H7 (cell line): Measurements from ENCODE around the gene NDE1. TPM values are rescaled to one million over a fixed set of nuclear protein-coding genes. Genes with fewer than 3 reads are reported as not detected.
"Not testable (repeated sequence)": the region's sequence is repeated elsewhere in the genome, so short reads cannot be mapped to it uniquely, and the experiment has no call there.

Experiments used
- DNase-seq: peaks from one replicate; pipeline ENCODE4 v3.0.0; 2012
- H3K27me3 ChIP-seq: 2 replicates; pipeline ENCODE4 v1.6.0; 2011; ENCODE audit warnings: mild to moderate bottlenecking, low read length; ENCODE audit not compliant: control insufficient read depth, insufficient read depth
- H3K36me3 ChIP-seq: replicated peaks from 2 replicates; pipeline ENCODE4 v1.5.1; 2011; ENCODE audit warnings: low read length; ENCODE audit not compliant: control insufficient read depth, insufficient read depth
- H3K4me3 ChIP-seq: 2 replicates; pipeline ENCODE4 v1.5.1; 2011; ENCODE audit warnings: low read depth, mild to moderate bottlenecking, control low read depth, low read length, moderate library complexity; ENCODE audit not compliant: insufficient read depth
- total RNA-seq: library from RNA; depleted of rRNA; stranded (reverse); fragments of >200 nt; shearing (Covaris generic); gene quantifications from 2 replicates; pipeline ENCODE4 v1.2.3, GENCODE V29; 2014

NDE1 gene
- total RNA-seq, 1 experiment from 2014 or later = 34.5 TPM

GRCh38 chr16:15714393-15715172 lies 64.5 kb downstream of the NDE1 start:
- no peaks in the 10 kb centered on the region for H3K27me3 ChIP-seq
- no peak overlapping the region for H3K4me3 ChIP-seq
- H3K36me3 ChIP-seq = 0 out of 2 replicates have a peak, but pooled peaks cover 1% of the 10 kb centered on the region
- peak; percentile 63 for DNase-seq

- Histone ChIP-seq H3K27me3 (no peaks in the 10 kb centered on the region), H3K36me3 (0 out of 2 replicates have a peak, but pooled peaks cover 1% of the 10 kb centered on the region), H3K4me3 (no peak overlapping the region)
- no peak for DNase-seq
Observed at GRCh38 chr16:15715221-15715620, 65.2 kb downstream of the NDE1 start.

GRCh38 chr16:15716694-15717447 lies 66.8 kb downstream of the NDE1 start:
- DNase-seq = no peak
- Histone ChIP-seq H3K4me3 (no peak overlapping the region), H3K36me3 (0 out of 2 replicates have a peak, but pooled peaks cover 1% of the 10 kb centered on the region), H3K27me3 (no peaks in the 10 kb centered on the region)

- DNase-seq = no peak
Observed at GRCh38 chr16:15721018-15721417, 71.0 kb downstream of the NDE1 start.

GRCh38 chr16:15723808-15724207 lies 73.8 kb downstream of the NDE1 start:
- H3K36me3 ChIP-seq = peaks cover 6% of the 10 kb centered on the region
- H3K27me3 ChIP-seq = no peaks in the 10 kb centered on the region
- no peak overlapping the region for H3K4me3 ChIP-seq
- no peak for DNase-seq

More at GRCh38 chr16:15721018-15721417, 71.0 kb downstream of the NDE1 start:
- Histone ChIP-seq H3K4me3 (no peak overlapping the region), H3K27me3 (no peaks in the 10 kb centered on the region), H3K36me3 (peaks cover 7% of the 10 kb centered on the region)

GRCh38 chr16:15725641-15726240 lies 75.7 kb downstream of the NDE1 start:
- no peak for DNase-seq
- Histone ChIP-seq H3K36me3 (peaks cover 6% of the 10 kb centered on the region), H3K27me3 (no peaks in the 10 kb centered on the region), H3K4me3 (no peak overlapping the region)

- no peak for DNase-seq
- Histone ChIP-seq H3K36me3 (peaks cover 6% of the 10 kb centered on the region), H3K4me3 (no peak overlapping the region), H3K27me3 (no peaks in the 10 kb centered on the region)
Observed at GRCh38 chr16:15726715-15727114, 76.7 kb downstream of the NDE1 start.

GRCh38 chr16:15727697-15728096 lies 77.7 kb downstream of the NDE1 start:
- not testable (repeated sequence) for H3K27me3 ChIP-seq, H3K4me3 ChIP-seq, DNase-seq, H3K36me3 ChIP-seq

GRCh38 chr16:15729152-15729551 lies 79.1 kb downstream of the NDE1 start:
- no peak for DNase-seq
- no peak overlapping the region for H3K4me3 ChIP-seq
- peaks cover 6% of the 10 kb centered on the region for H3K36me3 ChIP-seq
- H3K27me3 ChIP-seq = no peaks in the 10 kb centered on the region

GRCh38 chr16:15732416-15732815 lies 82.4 kb downstream of the NDE1 start:
- H3K36me3 ChIP-seq = no peaks in the 10 kb centered on the region

GRCh38 chr16:15735610-15736009 lies 85.6 kb downstream of the NDE1 start:
- no peak overlapping the region for H3K4me3 ChIP-seq
- no peaks in the 10 kb centered on the region for H3K36me3 ChIP-seq
- DNase-seq = no peak
- H3K27me3 ChIP-seq = no peaks in the 10 kb centered on the region

More at GRCh38 chr16:15732416-15732815, 82.4 kb downstream of the NDE1 start:
- H3K4me3 ChIP-seq = no peak overlapping the region
- no peaks in the 10 kb centered on the region for H3K27me3 ChIP-seq
- DNase-seq = no peak

GRCh38 chr16:15736529-15736928 lies 86.5 kb downstream of the NDE1 start:
- Histone ChIP-seq H3K27me3 (no peaks in the 10 kb centered on the region), H3K4me3 (no peak overlapping the region), H3K36me3 (no peaks in the 10 kb centered on the region)
- DNase-seq = peak; percentile 68

- H3K4me3 ChIP-seq = no peak overlapping the region
- no peaks in the 10 kb centered on the region for H3K27me3 ChIP-seq
- DNase-seq = no peak
- H3K36me3 ChIP-seq = no peaks in the 10 kb centered on the region
Observed at GRCh38 chr16:15737140-15737644, 87.1 kb downstream of the NDE1 start.

- no peaks in the 10 kb centered on the region for H3K36me3 ChIP-seq
- no peak overlapping the region for H3K4me3 ChIP-seq
- peak; percentile 40 for DNase-seq
- H3K27me3 ChIP-seq = no peaks in the 10 kb centered on the region
Observed at GRCh38 chr16:15739464-15739863, 89.4 kb downstream of the NDE1 start.
